ENCODE results near the gene YIF1A. TPM values are rescaled to one million over a fixed set of nuclear protein-coding genes. Genes with fewer than 3 reads are reported as not detected.
A peak's percentile ranks its signal among the peaks of the same experiment; 100 is the strongest.

YIF1A gene
- polyA plus RNA-seq, 1 of the 3 experiments (the other 2 are of a cell fraction), result 123 TPM

DNA sequence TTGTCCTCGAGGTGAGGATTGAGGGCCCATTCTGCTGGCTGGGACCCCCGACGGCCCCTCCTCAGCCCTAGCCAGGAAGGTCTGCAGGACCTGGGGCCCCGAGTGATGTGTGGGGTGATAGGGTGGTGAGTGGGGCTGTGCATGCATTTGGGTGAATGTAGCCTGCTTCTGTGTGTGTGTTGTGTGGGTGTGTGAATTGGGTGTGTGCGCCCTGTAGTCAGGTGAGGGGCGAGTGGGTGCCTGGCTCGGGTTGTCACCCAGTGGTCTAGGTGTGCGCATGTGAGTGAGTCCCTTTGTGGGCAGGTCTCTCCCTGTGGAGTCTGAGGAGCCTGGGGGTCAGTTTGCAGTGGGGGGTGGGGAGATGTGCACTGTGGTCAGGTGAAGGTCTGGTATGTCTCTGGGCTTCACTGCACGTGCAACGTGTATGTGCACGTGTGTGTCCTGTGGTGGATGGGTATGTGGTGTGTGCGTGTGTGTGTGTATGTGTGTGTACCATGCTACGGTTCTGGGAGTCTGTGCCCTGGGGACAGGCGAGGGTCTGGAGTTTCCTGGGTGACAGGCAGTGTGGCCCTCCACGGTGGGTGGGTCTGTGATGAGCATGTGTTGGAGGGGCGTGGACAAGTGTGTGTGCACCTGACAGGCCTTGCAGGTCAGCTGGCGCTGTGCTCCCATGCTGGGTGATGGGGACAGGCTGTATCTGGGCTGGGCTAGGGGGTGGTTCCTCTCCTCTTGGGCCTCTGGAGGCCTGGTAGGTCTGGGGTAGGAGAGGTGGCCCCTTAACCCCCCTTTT is 3.8 kb upstream of the YIF1A start:
- ChIA-PET CTCF (no interaction called here), POLR2A (no interaction called here)
- no peak overlapping the region for H3K9ac ChIP-seq
- peaks cover 7 to 24% of the 10 kb centered on the region in 2 experiments; a peak in 2 of 4 replicates for H3K4me1 ChIP-seq (ENCODE audit: control insufficient read depth in 1 of 2, insufficient read depth in 2 of 2, low read depth in 1 of 2, low read length in 1 of 2)
- WGBS (ENCODE audit: low lambda C conversion rate), result 54% methylated on average over 16 of the region's 17 CpGs
- peak overlapping the region; percentile 26 to 56; a peak in 3 of 4 replicates for H3K4me3 ChIP-seq (ENCODE audit: low read depth in 2 of 2, low read length in 1 of 2)
- H3K27me3 ChIP-seq (ENCODE audit: insufficient read depth), result no peaks in the 10 kb centered on the region
- H3K9me3 ChIP-seq, result no peaks in the 10 kb centered on the region
- H2AFZ ChIP-seq (ENCODE audit: low read depth), result no peak overlapping the region
- H3K9me2 ChIP-seq, result no peaks in the 10 kb centered on the region
- H3F3A ChIP-seq (replicated peaks; ENCODE audit: insufficient read depth), result peaks cover 9% of the 10 kb centered on the region
- no peak overlapping the region; a peak in 1 of 4 replicates for H3K27ac ChIP-seq (ENCODE audit: low read depth in 2 of 2, low read length in 1 of 2)
- no peaks in the 10 kb centered on the region for H4K20me1 ChIP-seq (ENCODE audit: insufficient read depth)
- no peaks in the 10 kb centered on the region for H3K36me3 ChIP-seq (replicated peaks in 1 of 2; ENCODE audit: control insufficient read depth in 1 of 2, insufficient read depth in 2 of 2, low read length in 1 of 2)
- DNase-seq, result no peak
- peak overlapping the region; percentile 76 for H3K4me2 ChIP-seq
- peaks cover 10% of the 10 kb centered on the region; the same call in 1 of the 2 replicates for H3K79me2 ChIP-seq (ENCODE audit: insufficient read depth)
- TF ChIP-seq RFX5 (IDR thresholded peaks at IDR 0.05; ENCODE audit: low read length) (no peak), CHD2 (IDR thresholded peaks at IDR 0.05; ENCODE audit: low read length, partially characterized antibody) (no peak), NFIC (IDR thresholded peaks at IDR 0.05; ENCODE audit: borderline replicate concordance) (no peak), JUND (IDR thresholded peaks at IDR 0.05) (no peak), TEAD4 (IDR thresholded peaks at IDR 0.05; ENCODE audit: borderline replicate concordance, insufficient read depth) (no peak), SMC3 (IDR thresholded peaks at IDR 0.05; ENCODE audit: low read depth, low read length) (no peak), SIN3A (IDR thresholded peaks at IDR 0.05; ENCODE audit: borderline replicate concordance, low read depth, low read length) (no peak), RAD21 (IDR thresholded peaks at IDR 0.05; ENCODE audit: low read length) (no peak), RCOR1 (IDR thresholded peaks at IDR 0.05; ENCODE audit: low read length) (no peak), EZH2phosphoT487 (IDR thresholded peaks at IDR 0.05; ENCODE audit: borderline replicate concordance, low read depth) (no peak), FOXJ3 (CRISPR knock-in tag; IDR thresholded peaks at IDR 0.05) (no peak)

DNA sequence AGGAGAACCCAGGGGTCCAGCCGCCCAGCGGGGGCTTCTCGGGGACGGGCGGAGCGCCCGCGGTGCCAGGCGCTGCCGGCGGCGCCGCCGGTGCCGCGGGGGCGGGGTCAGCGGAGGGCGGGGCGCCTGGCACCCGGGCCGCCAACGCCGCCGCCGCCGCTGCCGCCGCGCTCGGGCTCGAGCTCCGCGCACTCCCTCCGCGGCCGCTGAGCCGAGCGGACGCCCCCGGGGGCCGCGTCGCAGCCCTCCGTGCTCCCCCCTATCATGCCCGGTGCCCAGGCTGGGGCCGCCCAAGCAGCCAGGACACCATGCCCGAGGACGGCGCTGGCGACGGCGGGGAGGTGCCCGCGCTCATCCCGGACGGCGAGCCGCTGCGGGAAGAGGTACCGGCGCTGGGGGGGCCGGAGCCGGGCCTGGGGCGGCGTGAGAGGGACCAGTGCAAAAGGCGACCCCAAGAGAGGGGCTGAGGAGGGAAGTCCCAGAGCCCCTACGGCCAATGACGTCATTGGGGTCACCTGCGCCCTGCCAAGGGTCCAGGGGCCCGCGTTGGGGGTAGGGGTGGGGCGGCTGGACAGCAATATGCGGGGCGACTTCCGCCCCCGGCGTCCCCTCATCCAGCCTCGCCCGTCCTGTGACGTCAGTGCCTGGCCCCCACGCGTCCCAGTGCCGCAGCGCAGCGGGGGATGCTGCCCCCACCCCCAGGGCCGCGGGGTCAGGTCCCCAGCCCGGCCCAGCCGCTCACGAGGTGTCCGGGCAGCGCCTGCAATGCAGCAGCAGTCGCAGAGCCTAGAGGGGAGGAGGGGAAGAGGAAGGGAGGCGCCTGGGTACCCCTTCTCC is 3.0 kb upstream of the YIF1A start, which contains the start of gene TMEM151A:
Gene TMEM151A, plus strand, starts transcription at position 189 of the 837 bp plus-strand sequence. Its CDS starts 120 bp downstream, at position 309.
- Histone ChIP-seq H3K4me2 (peak within 1 kb of the TSS; percentile 76), H4K20me1 (ENCODE audit: insufficient read depth) (no peaks in the 10 kb centered on the region), H3F3A (replicated peaks; ENCODE audit: insufficient read depth) (peaks cover 9% of the 10 kb centered on the region), H3K27ac (ENCODE audit: low read depth in 2 of 2, low read length in 1 of 2) (peak within 1 kb of the TSS in 1 of 2 experiments; percentile 69; a peak in 1 of 4 replicates), H3K4me3 (ENCODE audit: low read depth in 2 of 2, low read length in 1 of 2) (peak within 1 kb of the TSS; percentile 56 to 58), H3K79me2 (ENCODE audit: insufficient read depth) (peaks cover 18% of the 10 kb centered on the region; the same call in 1 of the 2 replicates), H3K4me1 (ENCODE audit: control insufficient read depth in 1 of 2, insufficient read depth in 2 of 2, low read depth in 1 of 2, low read length in 1 of 2) (peaks cover 7 to 32% of the 10 kb centered on the region in 2 experiments; a peak in 2 of 4 replicates), H2AFZ (ENCODE audit: low read depth) (no peak within 1 kb of the TSS), H3K27me3 (ENCODE audit: insufficient read depth) (no peaks in the 10 kb centered on the region), H3K9me3 (no peaks in the 10 kb centered on the region), H3K9me2 (no peaks in the 10 kb centered on the region), H3K36me3 (replicated peaks in 1 of 2; ENCODE audit: control insufficient read depth in 1 of 2, insufficient read depth in 2 of 2, low read length in 1 of 2) (no peaks in the 10 kb centered on the region), H3K9ac (no peak within 1 kb of the TSS)
- ChIA-PET POLR2A (interaction anchor here (1.3 to 4.2 kb wide), 3 partner anchors 15 to 24 kb away, joined by 3 to 19 read pairs (median 4); partner anchors contain the start of gene RAB1B), CTCF (interaction anchor here (0.6 to 6.2 kb wide), 5 partner anchors 11 to 254 kb away, joined by 3 to 63 read pairs (median 4); no protein-coding TSS in a partner anchor)
- WGBS (ENCODE audit: low lambda C conversion rate), result 3% methylated on average over 15 of the region's 95 CpGs
- peak; percentile 84 for DNase-seq
- TF ChIP-seq, protein P1, sequence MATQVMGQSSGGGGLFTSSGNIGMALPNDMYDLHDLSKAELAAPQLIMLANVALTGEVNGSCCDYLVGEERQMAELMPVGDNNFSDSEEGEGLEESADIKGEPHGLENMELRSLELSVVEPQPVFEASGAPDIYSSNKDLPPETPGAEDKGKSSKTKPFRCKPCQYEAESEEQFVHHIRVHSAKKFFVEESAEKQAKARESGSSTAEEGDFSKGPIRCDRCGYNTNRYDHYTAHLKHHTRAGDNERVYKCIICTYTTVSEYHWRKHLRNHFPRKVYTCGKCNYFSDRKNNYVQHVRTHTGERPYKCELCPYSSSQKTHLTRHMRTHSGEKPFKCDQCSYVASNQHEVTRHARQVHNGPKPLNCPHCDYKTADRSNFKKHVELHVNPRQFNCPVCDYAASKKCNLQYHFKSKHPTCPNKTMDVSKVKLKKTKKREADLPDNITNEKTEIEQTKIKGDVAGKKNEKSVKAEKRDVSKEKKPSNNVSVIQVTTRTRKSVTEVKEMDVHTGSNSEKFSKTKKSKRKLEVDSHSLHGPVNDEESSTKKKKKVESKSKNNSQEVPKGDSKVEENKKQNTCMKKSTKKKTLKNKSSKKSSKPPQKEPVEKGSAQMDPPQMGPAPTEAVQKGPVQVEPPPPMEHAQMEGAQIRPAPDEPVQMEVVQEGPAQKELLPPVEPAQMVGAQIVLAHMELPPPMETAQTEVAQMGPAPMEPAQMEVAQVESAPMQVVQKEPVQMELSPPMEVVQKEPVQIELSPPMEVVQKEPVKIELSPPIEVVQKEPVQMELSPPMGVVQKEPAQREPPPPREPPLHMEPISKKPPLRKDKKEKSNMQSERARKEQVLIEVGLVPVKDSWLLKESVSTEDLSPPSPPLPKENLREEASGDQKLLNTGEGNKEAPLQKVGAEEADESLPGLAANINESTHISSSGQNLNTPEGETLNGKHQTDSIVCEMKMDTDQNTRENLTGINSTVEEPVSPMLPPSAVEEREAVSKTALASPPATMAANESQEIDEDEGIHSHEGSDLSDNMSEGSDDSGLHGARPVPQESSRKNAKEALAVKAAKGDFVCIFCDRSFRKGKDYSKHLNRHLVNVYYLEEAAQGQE (IDR thresholded peaks at IDR 0.05; ENCODE audit: low read depth, low read length), result no peak
- no peak for TF ChIP-seq TCF12 (IDR thresholded peaks at IDR 0.05)
- TF ChIP-seq JUND (IDR thresholded peaks at IDR 0.05), result no peak
- TF ChIP-seq, protein P2, sequence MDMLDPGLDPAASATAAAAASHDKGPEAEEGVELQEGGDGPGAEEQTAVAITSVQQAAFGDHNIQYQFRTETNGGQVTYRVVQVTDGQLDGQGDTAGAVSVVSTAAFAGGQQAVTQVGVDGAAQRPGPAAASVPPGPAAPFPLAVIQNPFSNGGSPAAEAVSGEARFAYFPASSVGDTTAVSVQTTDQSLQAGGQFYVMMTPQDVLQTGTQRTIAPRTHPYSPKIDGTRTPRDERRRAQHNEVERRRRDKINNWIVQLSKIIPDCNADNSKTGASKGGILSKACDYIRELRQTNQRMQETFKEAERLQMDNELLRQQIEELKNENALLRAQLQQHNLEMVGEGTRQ (IDR thresholded peaks at IDR 0.05; ENCODE audit: borderline replicate concordance, low read depth, low read length), result no peak
- TF ChIP-seq RXRA (IDR thresholded peaks at IDR 0.05; ENCODE audit: borderline replicate concordance, low read depth), result no peak
- TF ChIP-seq FOSL2 (IDR thresholded peaks at IDR 0.05; ENCODE audit: borderline replicate concordance, low read depth), result no peak
- TF ChIP-seq SMC3 (IDR thresholded peaks at IDR 0.05; ENCODE audit: low read depth, low read length), result no peak
- TF ChIP-seq, protein P3, sequence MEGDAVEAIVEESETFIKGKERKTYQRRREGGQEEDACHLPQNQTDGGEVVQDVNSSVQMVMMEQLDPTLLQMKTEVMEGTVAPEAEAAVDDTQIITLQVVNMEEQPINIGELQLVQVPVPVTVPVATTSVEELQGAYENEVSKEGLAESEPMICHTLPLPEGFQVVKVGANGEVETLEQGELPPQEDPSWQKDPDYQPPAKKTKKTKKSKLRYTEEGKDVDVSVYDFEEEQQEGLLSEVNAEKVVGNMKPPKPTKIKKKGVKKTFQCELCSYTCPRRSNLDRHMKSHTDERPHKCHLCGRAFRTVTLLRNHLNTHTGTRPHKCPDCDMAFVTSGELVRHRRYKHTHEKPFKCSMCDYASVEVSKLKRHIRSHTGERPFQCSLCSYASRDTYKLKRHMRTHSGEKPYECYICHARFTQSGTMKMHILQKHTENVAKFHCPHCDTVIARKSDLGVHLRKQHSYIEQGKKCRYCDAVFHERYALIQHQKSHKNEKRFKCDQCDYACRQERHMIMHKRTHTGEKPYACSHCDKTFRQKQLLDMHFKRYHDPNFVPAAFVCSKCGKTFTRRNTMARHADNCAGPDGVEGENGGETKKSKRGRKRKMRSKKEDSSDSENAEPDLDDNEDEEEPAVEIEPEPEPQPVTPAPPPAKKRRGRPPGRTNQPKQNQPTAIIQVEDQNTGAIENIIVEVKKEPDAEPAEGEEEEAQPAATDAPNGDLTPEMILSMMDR (IDR thresholded peaks at IDR 0.05), result no peak
- no peak for TF ChIP-seq RFX5 (IDR thresholded peaks at IDR 0.05; ENCODE audit: low read length)
- TF ChIP-seq RCOR1 (IDR thresholded peaks at IDR 0.05; ENCODE audit: low read length), result no peak

Data from SK-N-SH (cell line).